HG03175 (cell line): ENCODE data around the gene VASP.

ENCODE experiments used
- ATAC-seq: cut with Tn5 transposase; IDR thresholded peaks from one replicate; pipeline ENCODE4 v1.9.1; 2021; ENCODE audit warnings: mild to moderate bottlenecking, moderate library complexity; ENCODE audit not compliant: unreplicated experiment

Gene VASP

DNA sequence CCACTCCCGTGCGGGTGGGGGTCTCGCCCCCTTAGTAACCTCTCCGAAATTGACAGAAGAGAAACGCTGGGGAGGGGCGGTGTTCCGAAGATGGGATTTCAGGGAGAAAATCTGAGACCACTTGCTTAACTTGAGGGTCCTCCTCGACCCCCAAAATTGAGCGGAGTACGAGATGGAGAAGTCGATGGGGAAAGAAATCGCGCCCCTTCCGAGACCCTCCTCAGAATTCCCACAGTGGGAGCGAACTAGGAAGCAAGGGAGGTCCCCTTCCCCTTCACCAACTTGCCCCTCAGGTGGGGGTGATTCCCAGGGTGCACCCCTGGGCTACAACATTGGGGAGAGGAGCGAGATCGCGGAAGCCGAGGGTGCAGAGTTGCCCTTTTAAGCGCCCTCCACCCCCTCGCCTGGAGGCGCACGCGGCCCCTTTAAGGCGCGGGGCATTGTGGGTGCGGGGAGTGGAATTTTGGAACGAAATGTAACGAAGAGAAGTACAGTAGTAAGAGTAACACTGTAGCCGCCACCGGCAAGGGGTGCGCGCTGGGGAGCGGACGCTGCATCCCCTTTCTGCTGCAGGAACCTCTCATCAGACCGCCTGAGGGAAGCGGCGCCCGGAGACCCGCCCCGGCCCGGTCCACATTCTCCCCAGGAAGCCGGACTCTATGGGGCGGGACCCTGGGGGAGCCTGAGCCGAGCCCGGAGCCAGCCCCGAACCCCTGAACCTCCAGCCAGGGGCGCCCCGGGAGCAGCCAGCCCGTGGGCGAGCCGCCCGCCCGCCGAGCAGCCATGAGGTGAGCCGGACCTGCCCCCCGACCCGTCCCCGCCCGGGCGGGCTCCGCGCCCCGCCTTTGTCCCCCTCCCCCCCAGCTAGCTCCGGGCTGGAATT, at the start of gene VASP:
Gene VASP (plus strand): TSS at position 491 of the 883 bp plus-strand sequence. CDS start 293 bp downstream, at position 784.
- peak; percentile 43 for ATAC-seq

DNA sequence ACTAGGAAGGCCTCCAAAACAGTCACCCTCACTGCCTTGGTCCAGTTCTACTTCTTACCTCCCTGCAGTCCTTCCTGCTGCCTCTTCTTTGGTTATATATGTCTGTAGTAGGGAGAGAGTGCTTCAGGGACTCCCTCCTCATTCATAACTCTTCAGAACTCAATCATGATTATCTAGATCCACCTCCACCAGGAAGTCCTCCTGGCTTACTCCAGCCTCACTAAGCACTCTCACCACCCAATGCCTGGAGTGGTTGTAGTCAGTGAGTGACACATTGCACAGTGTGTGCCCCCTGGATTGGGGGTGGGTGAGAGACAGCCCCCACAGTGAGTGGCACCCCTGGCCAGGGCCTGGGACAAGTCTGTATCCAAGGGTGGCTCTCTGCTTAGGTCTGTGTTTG, 49.5 kb upstream of the VASP start:
- ATAC-seq, result no peak

GRCh38 chr19:45460807-45461347, 46.4 kb upstream of the VASP start:
- no peak for ATAC-seq

GRCh38 chr19:45462174-45462573, 45.1 kb upstream of the VASP start:
- ATAC-seq, result no peak

- no peak for ATAC-seq
Measured at GRCh38 chr19:45463241-45463640, 44.0 kb upstream of the VASP start.

- no peak for ATAC-seq
Measured at GRCh38 chr19:45464274-45464673, 43.0 kb upstream of the VASP start.

DNA sequence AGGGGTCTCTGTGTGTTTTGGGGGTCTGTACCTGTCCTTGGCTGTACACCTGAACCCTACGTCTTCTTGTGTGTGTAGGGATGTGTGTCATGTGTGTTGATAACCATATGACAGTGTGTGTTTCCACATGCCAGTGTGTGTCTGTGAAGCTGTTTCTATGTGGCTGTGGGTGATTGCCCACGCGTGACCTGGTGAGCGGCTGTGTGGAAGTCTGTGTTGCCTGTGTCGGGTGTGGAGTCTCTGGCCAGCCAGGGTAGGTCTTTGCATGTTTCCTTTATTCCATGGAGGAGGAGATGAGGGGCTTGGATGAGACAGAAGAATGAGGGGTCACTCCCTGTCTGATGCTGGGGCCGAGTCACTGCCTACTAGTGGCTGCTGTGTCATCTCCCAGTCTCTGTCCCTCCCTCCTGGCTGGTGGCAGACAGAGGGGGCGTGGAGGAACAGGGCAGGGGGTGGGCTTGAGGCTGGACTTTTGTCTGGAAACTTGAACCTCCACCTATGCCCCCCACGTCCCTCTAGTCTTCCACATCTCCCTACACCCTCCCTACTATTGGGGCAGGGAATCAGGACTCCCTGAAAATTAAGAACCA, 42.3 kb upstream of the VASP start:
- no peak for ATAC-seq

DNA sequence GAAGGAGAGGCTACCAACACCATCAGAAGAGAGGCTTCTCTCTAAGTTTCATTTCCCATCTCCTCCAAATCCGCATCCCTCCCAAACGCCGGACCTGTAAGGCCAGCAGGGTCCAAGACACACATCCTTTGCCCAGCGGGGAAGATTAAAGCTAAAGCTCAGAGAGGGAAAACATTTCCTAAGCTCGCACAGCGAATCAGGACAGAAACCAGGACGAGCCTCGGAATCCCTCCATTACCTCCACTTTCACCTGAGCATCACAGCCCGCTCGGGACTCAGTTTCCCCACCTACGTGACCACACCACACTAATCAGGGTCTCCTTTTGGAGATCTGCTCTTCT, 40.2 kb upstream of the VASP start:
- ATAC-seq, result no peak

DNA sequence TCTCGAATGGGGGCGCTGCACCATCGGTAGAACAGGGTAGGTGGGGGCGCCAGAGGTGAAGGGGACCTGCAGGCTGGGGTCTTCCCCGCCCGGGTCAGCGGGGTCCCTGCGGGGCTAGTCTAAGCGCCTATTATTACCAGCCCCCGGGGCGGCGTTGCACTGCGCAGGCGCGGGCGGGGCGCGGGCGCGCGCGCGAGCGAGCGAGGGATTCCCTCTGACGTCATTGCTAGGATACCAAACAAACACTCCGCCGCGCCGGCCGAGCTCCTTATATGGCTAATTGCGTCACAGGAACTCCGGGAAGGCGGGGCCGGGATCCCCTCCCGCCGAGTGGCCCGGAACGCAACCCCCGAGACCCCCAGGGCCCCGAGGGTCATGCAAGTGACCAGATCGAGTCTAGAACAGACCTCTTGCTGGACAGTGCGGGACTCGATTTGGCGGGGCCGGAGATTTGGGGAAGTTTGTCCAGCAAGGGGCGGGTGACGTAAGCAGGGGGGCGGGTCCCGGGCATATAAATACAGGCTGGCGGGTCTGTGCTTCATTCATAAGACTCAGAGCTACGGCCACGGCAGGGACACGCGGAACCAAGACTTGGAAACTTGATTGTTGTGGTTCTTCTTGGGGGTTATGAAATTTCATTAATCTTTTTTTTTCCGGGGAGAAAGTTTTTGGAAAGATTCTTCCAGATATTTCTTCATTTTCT, 39.7 kb upstream of the VASP start, which contains the start of gene FOSB:
Gene FOSB (plus strand): TSS at position 541 of the 703 bp plus-strand sequence. CDS start 591 bp downstream, outside the sequence.
- peak; percentile 38 for ATAC-seq

DNA sequence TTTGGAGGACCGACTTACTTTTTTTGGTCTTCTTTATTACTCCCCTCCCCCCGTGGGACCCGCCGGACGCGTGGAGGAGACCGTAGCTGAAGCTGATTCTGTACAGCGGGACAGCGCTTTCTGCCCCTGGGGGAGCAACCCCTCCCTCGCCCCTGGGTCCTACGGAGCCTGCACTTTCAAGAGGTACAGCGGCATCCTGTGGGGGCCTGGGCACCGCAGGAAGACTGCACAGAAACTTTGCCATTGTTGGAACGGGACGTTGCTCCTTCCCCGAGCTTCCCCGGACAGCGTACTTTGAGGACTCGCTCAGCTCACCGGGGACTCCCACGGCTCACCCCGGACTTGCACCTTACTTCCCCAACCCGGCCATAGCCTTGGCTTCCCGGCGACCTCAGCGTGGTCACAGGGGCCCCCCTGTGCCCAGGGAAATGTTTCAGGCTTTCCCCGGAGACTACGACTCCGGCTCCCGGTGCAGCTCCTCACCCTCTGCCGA, 39.1 kb upstream of the VASP start:
- no peak for ATAC-seq

DNA sequence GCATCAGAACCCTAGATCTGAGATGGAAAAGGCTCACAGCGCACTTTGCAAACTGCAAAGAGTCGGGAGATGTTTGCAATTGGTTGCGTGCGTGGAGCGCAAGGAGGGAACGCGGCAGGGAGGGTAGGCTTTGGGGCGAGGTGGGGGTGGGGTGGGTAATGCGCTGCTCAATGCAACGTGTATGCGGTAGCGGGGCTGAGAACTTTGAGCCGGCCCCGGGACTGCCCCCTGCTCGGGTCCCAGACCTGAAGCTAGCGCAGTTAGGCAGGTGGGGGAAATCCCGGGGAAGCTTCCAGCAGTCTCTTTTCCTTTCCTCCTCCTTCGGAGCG, 38.5 kb upstream of the VASP start:
- peak; percentile 29 for ATAC-seq

- peak; percentile 65 for ATAC-seq
Measured at GRCh38 chr19:45469132-45469944, 37.9 kb upstream of the VASP start.

DNA sequence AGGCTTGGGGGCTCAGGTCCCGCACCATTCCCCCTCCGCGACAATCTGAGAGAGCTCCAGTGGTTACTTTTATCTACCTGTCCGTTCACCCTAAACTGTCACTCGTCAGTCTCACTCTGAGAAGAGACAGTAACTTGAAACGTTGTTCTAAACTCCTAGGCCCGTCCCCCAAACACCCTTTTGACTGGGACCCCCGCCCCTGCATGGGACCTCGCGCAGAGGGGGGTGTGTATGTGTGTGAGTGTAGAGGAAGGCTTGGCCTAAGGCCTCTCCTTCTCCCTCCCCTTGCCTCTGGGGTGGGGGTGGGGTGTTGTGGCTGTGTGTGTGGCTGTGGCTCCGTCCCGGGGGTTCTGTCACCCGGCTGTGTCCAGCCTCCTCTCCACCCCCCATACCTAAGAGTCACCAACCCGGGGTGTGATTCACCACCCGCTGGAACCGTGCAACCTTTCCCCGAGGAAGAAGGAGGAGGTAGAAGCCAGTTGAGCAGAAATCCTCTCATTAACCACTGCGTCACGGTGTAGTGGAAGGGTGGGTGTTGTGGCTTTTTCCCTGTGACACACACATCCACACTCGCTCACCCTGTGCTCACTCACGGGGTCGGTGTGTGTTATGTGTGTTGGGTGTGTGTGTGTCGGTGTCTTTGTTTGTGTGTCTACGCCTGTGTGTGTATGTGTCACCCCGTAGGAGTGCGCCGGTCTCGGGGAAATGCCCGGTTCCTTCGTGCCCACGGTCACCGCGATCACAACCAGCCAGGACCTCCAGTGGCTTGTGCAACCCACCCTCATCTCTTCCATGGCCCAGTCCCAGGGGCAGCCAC, 37.1 kb upstream of the VASP start:
- no peak for ATAC-seq

DNA sequence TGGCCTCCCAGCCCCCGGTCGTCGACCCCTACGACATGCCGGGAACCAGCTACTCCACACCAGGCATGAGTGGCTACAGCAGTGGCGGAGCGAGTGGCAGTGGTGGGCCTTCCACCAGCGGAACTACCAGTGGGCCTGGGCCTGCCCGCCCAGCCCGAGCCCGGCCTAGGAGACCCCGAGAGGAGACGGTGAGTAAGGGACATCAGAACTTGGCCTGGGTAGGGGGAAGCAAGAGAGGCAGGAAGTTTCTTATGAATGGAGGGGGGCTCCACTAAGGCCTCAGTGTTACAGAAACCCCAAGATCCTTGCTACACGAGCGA, 36.6 kb upstream of the VASP start:
- no peak for ATAC-seq

DNA sequence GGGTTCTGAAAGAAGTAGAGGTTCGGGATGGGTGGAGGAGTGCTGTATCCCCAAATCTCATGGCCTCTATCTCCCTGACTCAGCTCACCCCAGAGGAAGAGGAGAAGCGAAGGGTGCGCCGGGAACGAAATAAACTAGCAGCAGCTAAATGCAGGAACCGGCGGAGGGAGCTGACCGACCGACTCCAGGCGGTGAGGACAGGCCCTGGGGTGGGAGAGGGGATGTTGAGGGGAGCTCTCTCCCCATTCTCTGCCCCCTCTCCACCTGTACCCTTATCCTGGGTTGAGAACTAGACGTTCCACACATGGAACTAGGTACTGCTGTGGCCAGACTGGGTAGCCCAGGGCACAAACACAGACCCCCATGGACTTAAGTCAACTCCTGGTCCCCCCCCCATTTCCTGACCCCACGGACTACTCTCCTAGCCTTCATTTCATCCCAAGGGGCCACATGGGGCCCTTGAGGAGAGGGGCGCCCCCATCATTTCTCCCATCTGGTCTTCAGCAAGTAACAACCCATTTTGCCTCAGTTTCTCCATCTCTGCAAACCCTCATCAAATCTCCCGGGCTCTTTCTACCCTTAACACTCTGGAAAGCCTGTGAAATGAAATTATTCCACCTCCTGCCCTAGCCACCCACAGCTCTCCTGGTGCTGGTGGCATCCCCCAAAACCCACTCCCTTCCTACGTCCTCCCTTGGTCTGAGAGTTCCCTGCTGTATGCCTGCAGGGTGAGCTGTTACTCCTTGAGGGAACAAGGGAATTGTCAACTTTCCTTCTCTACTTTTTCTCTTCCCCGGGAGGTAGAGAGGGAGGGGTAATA, 36.0 kb upstream of the VASP start:
- no peak for ATAC-seq

DNA sequence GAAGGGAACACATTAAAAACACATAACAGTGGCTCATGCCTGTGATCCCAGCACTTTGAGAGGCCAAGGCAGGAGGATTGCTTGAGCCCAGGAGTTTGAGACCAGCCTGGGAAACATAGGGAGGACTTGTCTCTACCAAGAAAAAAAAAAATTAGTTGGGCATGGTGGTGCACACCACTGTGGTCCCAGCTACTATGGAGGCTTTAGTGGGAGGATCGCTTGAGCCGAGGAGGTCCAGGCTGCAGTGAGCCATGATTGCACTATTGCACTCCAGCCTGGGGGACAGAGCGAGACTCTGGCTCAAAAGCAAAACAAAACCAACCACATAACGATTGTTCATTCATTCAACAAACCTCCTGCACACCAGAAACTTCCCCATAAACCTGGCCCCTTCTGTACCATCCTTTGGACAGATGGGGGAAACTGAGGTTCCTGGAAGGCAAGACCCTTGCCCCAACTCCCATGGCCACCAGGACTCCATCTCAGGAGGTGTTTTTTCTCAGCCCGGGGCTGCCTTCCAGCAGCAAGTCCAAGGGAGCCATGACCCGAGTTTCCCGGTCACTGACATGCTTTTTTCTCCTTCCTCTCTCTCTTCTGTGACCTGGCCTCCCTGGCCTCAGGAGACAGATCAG, 35.2 kb upstream of the VASP start:
- ATAC-seq, result no peak

- no peak for ATAC-seq
Measured at GRCh38 chr19:45472563-45473366, 34.5 kb upstream of the VASP start.

- no peak for ATAC-seq
Measured at GRCh38 chr19:45473367-45473681, 34.0 kb upstream of the VASP start.
